ENCODE measurements around the gene GUCY1A2. TPM values are rescaled to one million over a fixed set of nuclear protein-coding genes. Genes with fewer than 3 reads are reported as not detected.

The GUCY1A2 gene
- total RNA-seq, 4 donors from 2014 or later: 0.49 to 2.4 (median 1.3) TPM

DNA sequence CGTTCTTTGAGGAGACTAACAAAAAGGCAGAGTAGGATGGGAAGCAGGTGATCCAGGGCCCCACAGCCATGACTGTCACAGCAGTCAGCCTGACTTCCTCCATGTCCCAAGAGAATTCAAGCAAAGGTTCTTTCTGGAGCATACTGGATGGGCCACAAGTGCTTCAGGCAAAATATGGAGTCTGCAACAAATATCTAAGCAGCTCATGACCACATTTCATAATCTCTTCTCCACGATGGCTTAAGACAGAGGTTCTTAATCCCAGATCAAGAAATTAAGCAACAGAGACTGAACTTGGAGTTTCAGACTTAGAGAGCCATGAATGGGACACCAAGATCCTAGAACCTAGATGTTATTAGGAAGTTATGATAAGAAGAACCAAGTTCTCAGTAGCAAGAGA lies 31.6 kb downstream of the GUCY1A2 start:
- intact Hi-C loops (cut with DNase I; ENCODE audit: low total_unique reads): no loop called here
- no peak overlapping the region for H3K4me3 ChIP-seq (ENCODE audit: low read depth, poor library complexity, severe bottlenecking)
- no peak for DNase-seq (ENCODE audit: low spot score in 2 of 2)
- 56 to 58% methylated on average over 2 of the region's 2 CpGs for WGBS, 2 donors
- TF ChIP-seq, protein P1, sequence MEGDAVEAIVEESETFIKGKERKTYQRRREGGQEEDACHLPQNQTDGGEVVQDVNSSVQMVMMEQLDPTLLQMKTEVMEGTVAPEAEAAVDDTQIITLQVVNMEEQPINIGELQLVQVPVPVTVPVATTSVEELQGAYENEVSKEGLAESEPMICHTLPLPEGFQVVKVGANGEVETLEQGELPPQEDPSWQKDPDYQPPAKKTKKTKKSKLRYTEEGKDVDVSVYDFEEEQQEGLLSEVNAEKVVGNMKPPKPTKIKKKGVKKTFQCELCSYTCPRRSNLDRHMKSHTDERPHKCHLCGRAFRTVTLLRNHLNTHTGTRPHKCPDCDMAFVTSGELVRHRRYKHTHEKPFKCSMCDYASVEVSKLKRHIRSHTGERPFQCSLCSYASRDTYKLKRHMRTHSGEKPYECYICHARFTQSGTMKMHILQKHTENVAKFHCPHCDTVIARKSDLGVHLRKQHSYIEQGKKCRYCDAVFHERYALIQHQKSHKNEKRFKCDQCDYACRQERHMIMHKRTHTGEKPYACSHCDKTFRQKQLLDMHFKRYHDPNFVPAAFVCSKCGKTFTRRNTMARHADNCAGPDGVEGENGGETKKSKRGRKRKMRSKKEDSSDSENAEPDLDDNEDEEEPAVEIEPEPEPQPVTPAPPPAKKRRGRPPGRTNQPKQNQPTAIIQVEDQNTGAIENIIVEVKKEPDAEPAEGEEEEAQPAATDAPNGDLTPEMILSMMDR (IDR thresholded peaks at IDR 0.05): no peak
- no peak for TF ChIP-seq POLR2A (IDR thresholded peaks at IDR 0.05)

DNA sequence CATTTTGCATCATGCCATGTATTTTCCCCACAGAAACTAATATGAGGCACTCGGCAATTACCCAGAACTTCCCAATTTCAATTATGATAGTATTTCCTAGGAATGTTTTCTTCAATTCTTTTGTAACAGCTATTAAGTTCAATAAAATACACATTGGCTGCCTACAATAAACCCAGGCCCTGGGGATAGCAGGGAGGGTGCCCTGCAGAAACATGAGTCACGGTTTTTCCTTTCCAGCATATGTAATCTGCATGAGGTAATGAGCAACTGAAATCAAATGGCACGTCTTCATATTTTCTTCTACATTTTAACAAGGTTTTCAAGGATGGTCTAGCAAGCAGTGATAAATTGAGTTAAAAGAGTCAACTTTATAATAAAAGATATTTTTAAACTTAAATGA lies 32.0 kb downstream of the GUCY1A2 start:
- intact Hi-C loops (cut with DNase I; ENCODE audit: low total_unique reads): no loop called here
- TF ChIP-seq, protein P1 (IDR thresholded peaks at IDR 0.05): no peak
- no peak for TF ChIP-seq POLR2A (IDR thresholded peaks at IDR 0.05)
- H3K4me3 ChIP-seq (ENCODE audit: low read depth, poor library complexity, severe bottlenecking): no peak overlapping the region
- DNase-seq (ENCODE audit: low spot score in 2 of 2): peak in 1 of 2 donors; percentile 17
- WGBS, 2 donors: 40 to 41% methylated on average over 3 of the region's 3 CpGs

DNA sequence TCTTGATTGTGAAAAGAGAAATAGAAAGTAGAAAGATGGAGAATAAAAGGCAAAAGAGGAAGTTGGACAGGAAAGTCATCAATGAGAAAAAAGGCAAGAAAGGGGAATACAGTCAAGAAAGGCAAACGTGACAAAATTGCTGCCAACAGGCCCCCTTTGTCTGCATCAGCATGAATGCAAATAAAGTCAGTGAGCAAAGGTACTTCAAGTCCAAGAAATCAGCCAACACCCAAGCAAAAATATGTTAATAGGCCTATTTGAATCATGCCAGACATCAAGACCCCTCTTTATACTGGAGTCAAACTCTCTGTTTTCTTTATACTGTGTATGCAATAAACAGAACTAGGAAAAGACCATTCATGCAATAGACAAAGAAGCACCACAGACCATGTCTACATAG lies 34.3 kb downstream of the GUCY1A2 start:
- intact Hi-C loops (cut with DNase I; ENCODE audit: low total_unique reads): no loop called here
- WGBS, 2 donors: 21 to 37% methylated on average over 1 of the region's 1 CpG
- TF ChIP-seq, protein P1 (IDR thresholded peaks at IDR 0.05): no peak
- no peak for TF ChIP-seq POLR2A (IDR thresholded peaks at IDR 0.05)
- no peak for DNase-seq (ENCODE audit: low spot score in 2 of 2)
- H3K4me3 ChIP-seq (ENCODE audit: low read depth, poor library complexity, severe bottlenecking): no peak overlapping the region

DNA sequence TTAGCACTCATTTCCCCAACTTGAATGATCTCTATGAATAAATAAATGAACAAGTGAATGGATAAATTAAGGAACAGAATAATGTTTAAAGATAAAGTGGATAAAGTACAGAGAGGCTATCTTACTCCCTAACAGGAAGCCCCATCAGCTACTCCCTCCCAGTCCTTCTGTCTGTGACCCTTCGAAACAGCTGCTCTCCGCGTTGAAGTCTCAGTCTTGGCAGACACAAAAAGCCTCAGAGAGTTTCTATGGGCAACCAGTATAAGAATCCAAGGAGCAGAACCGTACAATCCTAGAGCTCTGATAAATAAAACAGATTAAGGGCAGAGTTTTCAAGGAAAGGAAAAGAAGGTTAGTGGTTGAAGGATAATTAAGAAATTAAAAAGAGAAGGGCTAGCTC lies 35.0 kb downstream of the GUCY1A2 start:
- no peak overlapping the region for H3K4me3 ChIP-seq (ENCODE audit: low read depth, poor library complexity, severe bottlenecking)
- intact Hi-C loops (cut with DNase I; ENCODE audit: low total_unique reads): no loop called here
- 59 to 64% methylated on average over 4 of the region's 4 CpGs for WGBS, 2 donors

DNA sequence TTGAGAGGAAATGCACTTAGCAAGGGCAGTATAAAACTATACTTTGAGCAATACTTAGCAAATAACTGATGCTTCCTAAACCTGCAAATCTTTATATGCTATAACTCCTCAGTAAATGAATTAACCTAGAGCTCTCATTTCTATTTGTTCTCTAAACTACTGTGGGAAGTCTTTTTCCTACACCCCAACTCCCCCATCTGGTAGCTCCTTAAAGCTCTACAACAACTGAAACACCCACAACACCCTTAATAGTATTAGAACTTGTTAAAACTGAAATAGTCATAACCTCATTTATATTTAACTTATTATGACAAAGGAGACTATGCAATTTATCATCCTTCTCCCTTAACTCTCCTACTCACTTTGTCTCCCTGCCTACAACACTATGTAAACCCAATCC lies 43.4 kb downstream of the GUCY1A2 start:
- TF ChIP-seq, protein P1 (IDR thresholded peaks at IDR 0.05): no peak
- TF ChIP-seq POLR2A (IDR thresholded peaks at IDR 0.05): no peak
- DNase-seq (ENCODE audit: low spot score in 2 of 2): no peak
- intact Hi-C loops (cut with DNase I; ENCODE audit: low total_unique reads): no loop called here
- no peak overlapping the region for H3K4me3 ChIP-seq (ENCODE audit: low read depth, poor library complexity, severe bottlenecking)

More for the DNA sequence above, 35.0 kb downstream of the GUCY1A2 start:
- TF ChIP-seq POLR2A (IDR thresholded peaks at IDR 0.05): no peak
- TF ChIP-seq, protein P1 (IDR thresholded peaks at IDR 0.05): no peak
- no peak for DNase-seq (ENCODE audit: low spot score in 2 of 2)

DNA sequence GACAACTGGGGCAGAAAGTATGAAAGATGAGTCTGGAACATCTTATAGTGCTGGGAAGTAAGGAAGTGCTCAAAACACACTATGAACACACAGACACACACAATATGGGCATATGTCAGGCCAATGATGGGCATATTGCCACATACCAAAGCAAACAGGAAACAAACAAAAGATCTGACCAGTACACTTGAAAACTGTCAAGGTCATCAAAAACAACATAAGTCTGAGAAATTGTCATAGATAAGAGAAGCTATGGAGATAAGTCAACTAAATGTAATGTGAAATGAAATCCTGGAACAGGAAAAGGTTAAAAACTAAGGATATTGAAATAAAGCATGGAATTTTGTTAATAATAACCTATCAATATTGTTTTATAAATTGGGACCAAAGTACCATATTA lies 46.4 kb downstream of the GUCY1A2 start:
- intact Hi-C loops (cut with DNase I; ENCODE audit: low total_unique reads): no loop called here
- TF ChIP-seq, protein P1 (IDR thresholded peaks at IDR 0.05): no peak
- no peak overlapping the region for H3K4me3 ChIP-seq (ENCODE audit: low read depth, poor library complexity, severe bottlenecking)
- DNase-seq (ENCODE audit: low spot score in 2 of 2): no peak
